HepG2 (cell line): ENCODE measurements around the gene BCLAF1. TPM values are rescaled to one million over a fixed set of nuclear protein-coding genes. Genes with fewer than 3 reads are reported as not detected.

ENCODE experiments used
- FIP1L1 ChIP-seq: fragments of 200-400 bp; formaldehyde crosslinking; IDR thresholded peaks from 2 replicates; pipeline ENCODE4 v1.6.1; 2018; ENCODE audit warnings: low read depth, mild to moderate bottlenecking, low read length, moderate library complexity, borderline replicate concordance; ENCODE audit not compliant: insufficient read depth
- HIVEP1 ChIP-seq: sonication (generic); formaldehyde crosslinking; IDR thresholded peaks from 2 replicates; pipeline ENCODE4 v1.4.0; 2020; ENCODE audit warnings: mild to moderate bottlenecking, missing genetic modification reagents
- KDM5A ChIP-seq: fragments of 200-600 bp; sonication (generic); IDR thresholded peaks from 2 replicates; pipeline ENCODE4 v1.7.0; 2018; ENCODE audit warnings: antibody characterized with exemption, mild to moderate bottlenecking, low read length, borderline replicate concordance
- KLF16 ChIP-seq, 2 experiments: sonication (generic) in 1 of 2; formaldehyde crosslinking in 1 of 2; IDR thresholded peaks; 2 replicates each; pipeline versions ENCODE4 v1.6.1 to v1.8.0; 2016 to 2023; ENCODE audit warnings: missing genetic modification reagents in 2 of 2, missing compliant biosample characterization in 1 of 2
- MAX ChIP-seq: IDR thresholded peaks from 2 replicates; pipeline ENCODE4 v1.6.1; 2012; ENCODE audit warnings: inconsistent platforms
- NCOA5 ChIP-seq: sonication (generic); formaldehyde crosslinking; IDR thresholded peaks from 2 replicates; pipeline ENCODE4 v1.4.0; 2020; ENCODE audit warnings: missing genetic modification reagents
- RFXAP ChIP-seq: sonication (generic); formaldehyde crosslinking; IDR thresholded peaks from 2 replicates; pipeline ENCODE4 v1.4.0; 2020; ENCODE audit warnings: missing genetic modification reagents, borderline replicate concordance
- ZBTB7B ChIP-seq: sonication (generic); formaldehyde crosslinking; IDR thresholded peaks from 2 replicates; pipeline ENCODE4 v1.4.0; 2020; ENCODE audit warnings: missing genetic modification reagents
- ZNF260 ChIP-seq: sonication (generic); formaldehyde crosslinking; IDR thresholded peaks from 2 replicates; pipeline ENCODE4 v1.4.0; 2020; ENCODE audit warnings: missing genetic modification reagents, low read depth, mild to moderate bottlenecking, borderline replicate concordance
- ZNF441 ChIP-seq: sonication (generic); formaldehyde crosslinking; IDR thresholded peaks from 2 replicates; pipeline ENCODE4 v1.7.0; 2021; ENCODE audit warnings: missing genetic modification reagents, borderline replicate concordance
- ZNF678 ChIP-seq: sonication (generic); formaldehyde crosslinking; IDR thresholded peaks from 2 replicates; pipeline ENCODE4 v1.4.0; 2020; ENCODE audit warnings: mild to moderate bottlenecking, missing genetic modification reagents
- ZNF766 ChIP-seq: sonication (generic); formaldehyde crosslinking; IDR thresholded peaks from 2 replicates; pipeline ENCODE4 v1.5.0; 2020; ENCODE audit warnings: missing genetic modification reagents, borderline replicate concordance
- polyA plus RNA-seq, 8 experiments: library from polyadenylated mRNA; depleted of rRNA in 3 of 8; stranded (reverse) in 7 of 8; unstranded in 1 of 8; fragments of >200 nt; fragmentation: Illumina TruSeq in 4 of 8; extraction: Trizol in 4 of 8; gene quantifications; 2 replicates each; pipeline versions ENCODE4 v1.2.1 to v1.2.3, GENCODE V29; 2011 to 2016; ENCODE audit warnings: low read depth in 4 of 8, missing spikeins in 1 of 8, mixed read lengths in 1 of 8; ENCODE audit not compliant: insufficient read depth in 1 of 8
- total RNA-seq, 5 experiments: library from RNA; depleted of rRNA; stranded (reverse); fragments of >200 nt; fragmentation: Illumina TruSeq; extraction: Trizol; gene quantifications; 2 replicates each; pipeline ENCODE4 v1.2.3, GENCODE V29; 2016; ENCODE audit warnings: low read depth in 1 of 5
- TF ChIP-seq, protein P1 (sequence below): sonication (generic); formaldehyde crosslinking; IDR thresholded peaks from 2 replicates; pipeline ENCODE4 v1.5.0; 2020; ENCODE audit warnings: mild to moderate bottlenecking, missing genetic modification reagents, moderate library complexity
- TF ChIP-seq, protein P2 (sequence below): sonication (generic); formaldehyde crosslinking; IDR thresholded peaks from 2 replicates; pipeline ENCODE4 v1.5.0; 2020; ENCODE audit warnings: mild to moderate bottlenecking, missing genetic modification reagents
- TF ChIP-seq, protein P3 (sequence below): sonication (generic); formaldehyde crosslinking; conservative IDR thresholded peaks from 2 replicates; pipeline ENCODE4 v1.8.0; 2022; ENCODE audit warnings: low read depth, missing genetic modification reagents
- TF ChIP-seq, protein P4 (sequence below): sonication (generic); formaldehyde crosslinking; IDR thresholded peaks from 2 replicates; pipeline ENCODE4 v1.8.1; 2023; ENCODE audit warnings: mild to moderate bottlenecking, missing genetic modification reagents, borderline replicate concordance
- TF ChIP-seq, protein P5 (sequence below), 2 experiments: sonication (generic) in 1 of 2; formaldehyde crosslinking in 1 of 2; IDR thresholded peaks; 2 replicates each; pipeline versions ENCODE4 v1.4.0 to v1.6.1; 2018 to 2020; ENCODE audit warnings: missing genetic modification reagents in 2 of 2, borderline replicate concordance in 1 of 2, low read depth in 1 of 2, mild to moderate bottlenecking in 1 of 2, missing biosample characterization in 1 of 2

BCLAF1 gene
- total and polyA plus RNA-seq, 2 of the 13 experiments (the other 11 are each of a cell fraction or from before 2014, with no cell fraction given): 55.3 to 292 TPM

- TF ChIP-seq FIP1L1 (no peak), ZNF766 (no peak), NCOA5 (CRISPR knock-in tag) (no peak), ZNF260 (no peak), ZBTB7B (CRISPR knock-in tag) (0 out of 2 replicates have a peak, but pooled peaks have one; percentile 33), MAX (peak; percentile 96), ZNF441 (CRISPR knock-in tag) (peak; percentile 83), KDM5A (peak; percentile 64; the same call in 1 of the 2 replicates), KLF16 (CRISPR knock-in tag; IDR thresholded peaks at IDR 0.05) (peak in 1 of 2 experiments; percentile 95; a peak in 2 of 4 replicates), RFXAP (peak; percentile 94; the same call in 1 of the 2 replicates), ZNF678 (CRISPR knock-in tag) (no peak), HIVEP1 (CRISPR knock-in tag) (no peak)
- TF ChIP-seq, protein P1, sequence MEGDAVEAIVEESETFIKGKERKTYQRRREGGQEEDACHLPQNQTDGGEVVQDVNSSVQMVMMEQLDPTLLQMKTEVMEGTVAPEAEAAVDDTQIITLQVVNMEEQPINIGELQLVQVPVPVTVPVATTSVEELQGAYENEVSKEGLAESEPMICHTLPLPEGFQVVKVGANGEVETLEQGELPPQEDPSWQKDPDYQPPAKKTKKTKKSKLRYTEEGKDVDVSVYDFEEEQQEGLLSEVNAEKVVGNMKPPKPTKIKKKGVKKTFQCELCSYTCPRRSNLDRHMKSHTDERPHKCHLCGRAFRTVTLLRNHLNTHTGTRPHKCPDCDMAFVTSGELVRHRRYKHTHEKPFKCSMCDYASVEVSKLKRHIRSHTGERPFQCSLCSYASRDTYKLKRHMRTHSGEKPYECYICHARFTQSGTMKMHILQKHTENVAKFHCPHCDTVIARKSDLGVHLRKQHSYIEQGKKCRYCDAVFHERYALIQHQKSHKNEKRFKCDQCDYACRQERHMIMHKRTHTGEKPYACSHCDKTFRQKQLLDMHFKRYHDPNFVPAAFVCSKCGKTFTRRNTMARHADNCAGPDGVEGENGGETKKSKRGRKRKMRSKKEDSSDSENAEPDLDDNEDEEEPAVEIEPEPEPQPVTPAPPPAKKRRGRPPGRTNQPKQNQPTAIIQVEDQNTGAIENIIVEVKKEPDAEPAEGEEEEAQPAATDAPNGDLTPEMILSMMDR (CRISPR knock-in tag): peak; percentile 51
- TF ChIP-seq, protein P2, sequence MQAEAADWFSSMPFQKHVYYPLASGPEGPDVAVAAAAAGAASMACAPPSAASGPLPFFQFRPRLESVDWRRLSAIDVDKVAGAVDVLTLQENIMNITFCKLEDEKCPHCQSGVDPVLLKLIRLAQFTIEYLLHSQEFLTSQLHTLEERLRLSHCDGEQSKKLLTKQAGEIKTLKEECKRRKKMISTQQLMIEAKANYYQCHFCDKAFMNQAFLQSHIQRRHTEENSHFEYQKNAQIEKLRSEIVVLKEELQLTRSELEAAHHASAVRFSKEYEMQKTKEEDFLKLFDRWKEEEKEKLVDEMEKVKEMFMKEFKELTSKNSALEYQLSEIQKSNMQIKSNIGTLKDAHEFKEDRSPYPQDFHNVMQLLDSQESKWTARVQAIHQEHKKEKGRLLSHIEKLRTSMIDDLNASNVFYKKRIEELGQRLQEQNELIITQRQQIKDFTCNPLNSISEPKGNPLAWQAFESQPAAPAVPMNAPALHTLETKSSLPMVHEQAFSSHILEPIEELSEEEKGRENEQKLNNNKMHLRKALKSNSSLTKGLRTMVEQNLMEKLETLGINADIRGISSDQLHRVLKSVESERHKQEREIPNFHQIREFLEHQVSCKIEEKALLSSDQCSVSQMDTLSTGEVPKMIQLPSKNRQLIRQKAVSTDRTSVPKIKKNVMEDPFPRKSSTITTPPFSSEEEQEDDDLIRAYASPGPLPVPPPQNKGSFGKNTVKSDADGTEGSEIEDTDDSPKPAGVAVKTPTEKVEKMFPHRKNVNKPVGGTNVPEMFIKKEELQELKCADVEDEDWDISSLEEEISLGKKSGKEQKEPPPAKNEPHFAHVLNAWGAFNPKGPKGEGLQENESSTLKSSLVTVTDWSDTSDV (CRISPR knock-in tag): no peak
- TF ChIP-seq, protein P3, sequence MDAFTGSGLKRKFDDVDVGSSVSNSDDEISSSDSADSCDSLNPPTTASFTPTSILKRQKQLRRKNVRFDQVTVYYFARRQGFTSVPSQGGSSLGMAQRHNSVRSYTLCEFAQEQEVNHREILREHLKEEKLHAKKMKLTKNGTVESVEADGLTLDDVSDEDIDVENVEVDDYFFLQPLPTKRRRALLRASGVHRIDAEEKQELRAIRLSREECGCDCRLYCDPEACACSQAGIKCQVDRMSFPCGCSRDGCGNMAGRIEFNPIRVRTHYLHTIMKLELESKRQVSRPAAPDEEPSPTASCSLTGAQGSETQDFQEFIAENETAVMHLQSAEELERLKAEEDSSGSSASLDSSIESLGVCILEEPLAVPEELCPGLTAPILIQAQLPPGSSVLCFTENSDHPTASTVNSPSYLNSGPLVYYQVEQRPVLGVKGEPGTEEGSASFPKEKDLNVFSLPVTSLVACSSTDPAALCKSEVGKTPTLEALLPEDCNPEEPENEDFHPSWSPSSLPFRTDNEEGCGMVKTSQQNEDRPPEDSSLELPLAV: no peak
- TF ChIP-seq, protein P4, sequence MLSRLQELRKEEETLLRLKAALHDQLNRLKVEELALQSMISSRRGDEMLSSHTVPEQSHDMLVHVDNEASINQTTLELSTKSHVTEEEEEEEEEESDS (CRISPR knock-in tag): no peak
- TF ChIP-seq, protein P5, sequence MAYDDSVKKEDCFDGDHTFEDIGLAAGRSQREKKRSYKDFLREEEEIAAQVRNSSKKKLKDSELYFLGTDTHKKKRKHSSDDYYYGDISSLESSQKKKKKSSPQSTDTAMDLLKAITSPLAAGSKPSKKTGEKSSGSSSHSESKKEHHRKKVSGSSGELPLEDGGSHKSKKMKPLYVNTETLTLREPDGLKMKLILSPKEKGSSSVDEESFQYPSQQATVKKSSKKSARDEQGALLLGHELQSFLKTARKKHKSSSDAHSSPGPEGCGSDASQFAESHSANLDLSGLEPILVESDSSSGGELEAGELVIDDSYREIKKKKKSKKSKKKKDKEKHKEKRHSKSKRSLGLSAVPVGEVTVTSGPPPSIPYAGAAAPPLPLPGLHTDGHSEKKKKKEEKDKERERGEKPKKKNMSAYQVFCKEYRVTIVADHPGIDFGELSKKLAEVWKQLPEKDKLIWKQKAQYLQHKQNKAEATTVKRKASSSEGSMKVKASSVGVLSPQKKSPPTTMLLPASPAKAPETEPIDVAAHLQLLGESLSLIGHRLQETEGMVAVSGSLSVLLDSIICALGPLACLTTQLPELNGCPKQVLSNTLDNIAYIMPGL (CRISPR knock-in tag; IDR thresholded peaks at IDR 0.05; ENCODE audit: borderline replicate concordance in 1 of 2, low read depth in 1 of 2): peak; percentile 66 to 72; a peak in 3 of 4 replicates
These were observed 39.6 kb downstream of the BCLAF1 start, which contains the start of gene MTFR2 (continued) for GRCh38 chr6:136249811-136250685.
